GM19239 (cell line): ENCODE results near the gene GATD1.

Experiments used
- DNase-seq: peaks from one replicate; pipeline ENCODE4 v3.0.0; 2011; ENCODE audit warnings: low spot score; ENCODE audit not compliant: insufficient read length
- FAIRE-seq: peaks from 2 replicates; lab custom pipeline; 2011; peaks lifted over from hg19 to GRCh38; lab: Jason Lieb, UNC

GATD1 gene

DNA sequence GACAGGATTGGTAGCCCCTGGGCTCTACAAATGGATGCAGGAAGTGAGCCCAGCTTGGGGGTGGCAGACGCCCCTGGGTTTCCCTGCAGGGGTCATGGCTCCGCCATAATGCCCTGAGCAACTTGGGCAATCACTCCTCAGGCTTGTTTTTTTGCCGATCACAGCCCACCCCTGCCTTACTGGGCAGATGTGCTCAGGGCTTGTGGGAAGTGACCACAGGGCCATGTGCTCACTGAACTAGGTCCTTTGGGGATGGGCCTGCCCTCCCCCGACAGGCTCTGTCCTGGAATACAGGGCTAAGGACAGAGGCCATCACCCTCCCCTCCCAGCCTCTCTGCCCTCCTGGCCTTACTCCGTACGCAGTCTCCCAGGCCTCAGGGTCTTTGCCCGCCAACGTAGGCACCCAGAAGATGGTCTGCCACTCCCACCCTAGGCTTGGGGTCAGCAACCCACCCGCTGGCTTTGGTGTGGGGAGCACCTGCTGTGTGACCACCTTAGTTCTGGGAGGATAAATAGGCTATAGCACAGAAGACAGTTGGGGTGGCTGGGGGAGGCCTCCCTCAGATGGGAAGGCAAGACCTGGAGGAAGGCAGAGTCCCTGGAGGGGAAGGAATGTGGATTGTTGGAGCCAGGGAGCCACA lies 36.3 kb upstream of the GATD1 start:
- no peak for FAIRE-seq

DNA sequence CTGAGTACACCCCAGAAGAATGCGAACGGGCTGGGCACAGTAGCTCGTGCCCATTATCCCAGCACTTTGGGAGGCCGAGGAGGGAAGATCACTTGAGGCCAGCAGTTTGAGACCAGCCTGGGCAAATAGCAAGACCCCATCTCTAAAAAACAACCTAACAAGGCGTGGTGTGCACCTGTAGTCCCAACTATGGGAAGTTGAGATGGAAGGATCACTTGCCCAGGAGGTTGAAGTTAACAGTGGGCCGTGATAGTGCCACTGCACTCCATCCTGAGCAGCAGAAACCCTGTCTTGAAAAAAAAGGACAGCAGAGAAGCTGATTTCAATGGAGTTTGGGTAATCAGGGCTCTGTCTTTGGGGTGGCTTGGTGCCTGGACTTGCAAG lies 35.8 kb upstream of the GATD1 start:
- no peak for FAIRE-seq
- no peak for DNase-seq

More for the DNA sequence above, 36.3 kb upstream of the GATD1 start:
- DNase-seq: no peak

DNA sequence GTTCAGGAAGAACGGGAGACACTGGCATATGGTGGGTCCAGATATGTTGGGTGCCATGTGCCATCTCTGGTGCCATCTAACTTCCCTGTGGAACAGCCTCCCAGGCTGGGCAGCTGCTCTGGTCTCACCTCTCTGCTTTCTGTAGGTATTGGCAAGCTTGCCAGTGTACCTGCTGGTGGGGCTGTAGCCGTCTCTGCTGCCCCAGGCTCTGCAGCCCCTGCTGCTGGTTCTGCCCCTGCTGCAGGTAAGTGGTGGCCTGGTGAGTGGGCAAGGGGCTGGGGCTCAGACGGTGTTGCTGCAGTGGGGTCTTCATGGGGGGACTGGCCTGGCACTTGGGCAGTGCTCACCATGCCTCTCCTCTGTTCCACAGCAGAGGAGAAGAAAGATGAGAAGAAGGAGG lies 35.1 kb upstream of the GATD1 start:
- FAIRE-seq (no peak), DNase-seq (no peak)

DNA sequence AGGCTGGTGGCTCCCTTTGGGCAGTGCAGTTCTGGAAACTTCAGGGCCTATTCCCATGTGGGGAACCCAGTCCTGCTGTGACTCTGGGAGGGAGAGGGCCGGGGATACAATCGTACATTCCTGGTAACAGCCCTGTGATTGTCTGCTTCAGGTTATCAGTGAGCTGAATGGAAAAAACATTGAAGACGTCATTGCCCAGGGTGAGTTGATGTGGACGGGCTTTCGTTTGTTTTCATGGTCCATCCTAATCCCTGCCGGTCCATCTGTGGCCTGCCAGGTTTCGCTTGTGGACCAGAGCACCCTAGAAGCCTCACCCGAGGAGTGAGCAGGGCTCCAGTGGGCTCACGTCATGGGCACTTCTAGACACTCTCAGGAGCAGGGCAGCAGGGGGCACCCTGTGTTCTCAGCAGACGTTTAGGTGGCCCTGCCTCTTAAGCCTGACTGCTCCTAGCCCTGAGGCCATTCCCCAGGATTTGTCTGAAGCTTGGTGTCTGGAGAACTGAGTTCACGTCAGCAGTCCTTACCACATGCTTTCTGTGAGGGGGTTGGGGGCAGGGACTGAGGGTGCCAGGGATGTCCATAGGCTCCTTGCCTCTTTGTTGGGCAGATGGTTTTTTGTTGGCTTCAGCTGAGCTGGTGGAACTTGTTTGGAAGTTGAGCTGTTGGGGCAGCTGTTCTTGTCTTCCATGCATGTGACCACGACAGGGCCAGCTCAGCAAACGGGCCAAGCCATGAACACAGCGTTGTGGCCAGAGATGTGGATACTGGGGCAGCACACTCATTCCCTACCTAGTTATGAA lies 34.4 kb upstream of the GATD1 start:
- FAIRE-seq (no peak), DNase-seq (no peak)

DNA sequence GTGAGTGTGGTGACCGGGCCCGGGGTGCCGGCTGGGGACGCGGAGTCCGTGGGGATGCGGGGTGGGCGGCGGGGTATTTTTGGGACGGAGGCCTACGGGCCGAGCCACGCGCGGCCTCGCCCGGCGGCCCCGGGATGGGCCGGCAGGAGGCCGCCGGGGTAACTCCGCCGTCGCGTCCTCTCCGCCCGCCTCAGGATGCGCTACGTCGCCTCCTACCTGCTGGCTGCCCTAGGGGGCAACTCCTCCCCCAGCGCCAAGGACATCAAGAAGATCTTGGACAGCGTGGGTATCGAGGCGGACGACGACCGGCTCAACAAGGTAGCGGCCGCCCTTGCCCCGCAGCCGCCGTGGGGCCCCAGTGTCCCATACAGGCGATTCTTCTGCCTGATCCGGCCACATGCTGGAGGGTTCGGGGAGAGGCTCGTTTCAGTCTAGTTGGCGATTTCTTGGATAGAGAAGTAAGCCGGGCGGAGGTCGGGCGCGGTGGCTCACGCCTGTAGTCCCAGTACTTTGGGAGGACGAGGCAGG lies 32.8 kb upstream of the GATD1 start:
- no peak for DNase-seq
- FAIRE-seq: no peak

DNA sequence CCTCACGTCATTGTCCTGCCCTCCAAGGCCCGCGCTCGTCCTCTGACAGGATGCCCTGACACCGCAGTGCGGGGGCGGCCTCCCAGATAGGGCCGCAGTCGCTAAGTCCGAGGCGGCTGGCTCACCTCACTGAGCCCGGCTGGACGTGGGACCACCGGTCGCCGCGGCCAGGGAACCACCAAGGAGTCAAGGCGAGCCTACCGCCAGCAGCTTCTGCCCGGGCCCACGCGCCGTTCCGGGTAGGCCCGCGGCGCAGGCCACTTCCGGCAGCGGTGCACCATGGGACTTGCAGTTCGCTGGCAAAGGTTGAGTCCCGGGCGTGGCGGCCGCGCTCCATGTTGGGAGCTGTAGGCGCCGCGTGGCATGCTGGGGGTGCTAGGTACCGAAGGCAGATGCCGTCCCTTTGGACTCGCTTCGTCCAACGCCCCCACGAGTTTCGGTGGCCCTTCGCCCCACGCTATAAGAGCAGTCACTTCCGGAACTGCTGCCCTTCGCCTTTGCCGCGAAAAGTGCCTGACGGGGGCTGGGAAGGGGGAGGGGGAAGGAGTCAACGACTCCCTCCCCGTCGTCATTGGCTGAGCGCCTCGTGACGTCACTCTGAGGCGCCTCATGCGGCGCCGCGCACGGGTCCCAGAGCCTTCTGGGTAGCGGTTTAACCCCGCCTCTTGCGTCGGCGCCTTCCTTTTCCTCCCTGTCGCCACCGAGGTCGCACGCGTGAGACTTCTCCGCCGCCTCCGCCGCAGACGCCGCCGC lies 32.2 kb upstream of the GATD1 start, which contains the start of gene RPLP2:
RPLP2 (plus strand) TSS at position 681 of the 753 bp plus-strand sequence. CDS start 268 bp downstream, outside the sequence.
- peak; percentile 94 for DNase-seq
- FAIRE-seq: peak; percentile 96

DNA sequence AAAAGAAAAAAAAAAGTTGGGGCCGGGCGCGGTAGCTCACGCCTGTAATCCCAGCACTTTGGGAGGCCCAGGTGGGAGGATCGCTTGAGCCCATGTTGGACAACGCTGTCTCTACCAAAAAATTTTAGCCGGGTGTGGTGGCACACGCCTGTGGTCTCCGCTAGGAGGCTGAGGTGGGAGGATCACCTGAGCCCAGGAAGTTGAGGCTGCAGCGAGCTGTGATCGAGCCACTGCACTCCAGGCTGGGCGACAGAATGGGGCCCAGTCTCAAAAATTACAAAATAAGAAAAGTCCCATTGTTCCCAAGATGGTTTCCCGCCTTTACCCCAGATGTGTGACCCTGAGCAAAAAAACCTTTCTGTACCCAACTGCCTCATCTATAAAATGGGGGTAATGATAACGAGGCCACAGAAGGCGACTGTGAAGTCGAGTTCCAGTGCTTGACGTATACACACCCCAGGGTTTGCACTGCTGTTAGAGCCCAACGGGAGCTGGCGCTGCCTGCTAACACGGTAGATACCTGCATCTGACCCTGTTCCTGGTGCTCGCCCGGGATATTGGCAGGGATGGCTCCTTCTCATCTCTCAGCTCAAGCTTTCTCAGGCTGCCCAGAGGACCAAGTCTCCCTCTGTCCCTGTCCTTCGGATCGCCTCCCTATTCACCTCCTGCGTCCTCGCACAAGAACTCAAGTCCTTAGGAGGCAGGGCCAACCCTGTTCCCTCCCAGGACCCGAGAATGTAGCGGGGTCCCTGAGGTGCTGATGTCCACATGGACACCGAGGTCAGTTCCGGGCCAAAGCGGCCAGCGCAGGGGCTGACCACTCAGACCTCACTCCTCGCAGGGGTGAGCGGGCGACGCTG lies 31.4 kb upstream of the GATD1 start:
- DNase-seq (no peak), FAIRE-seq (peak; percentile 71)

DNA sequence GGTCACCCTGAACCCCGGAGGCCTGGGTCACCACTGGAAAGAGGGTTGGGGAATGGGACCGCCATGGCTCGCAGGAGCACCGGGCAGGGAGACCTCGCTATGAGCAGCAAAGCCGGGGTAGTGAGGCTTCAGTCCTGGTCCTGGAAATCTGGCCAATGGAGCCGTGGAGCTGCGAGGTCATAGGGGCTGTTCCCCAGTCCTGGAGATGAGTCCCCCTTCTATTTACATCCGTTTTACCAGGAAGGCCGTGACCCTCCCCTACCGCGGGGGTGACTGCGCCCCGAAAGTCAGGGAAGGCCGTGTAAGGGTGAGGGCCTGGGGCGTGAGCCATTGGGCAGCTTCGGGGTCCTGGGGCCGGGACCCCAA lies 27.3 kb upstream of the GATD1 start:
- DNase-seq: no peak
- no peak for FAIRE-seq

DNA sequence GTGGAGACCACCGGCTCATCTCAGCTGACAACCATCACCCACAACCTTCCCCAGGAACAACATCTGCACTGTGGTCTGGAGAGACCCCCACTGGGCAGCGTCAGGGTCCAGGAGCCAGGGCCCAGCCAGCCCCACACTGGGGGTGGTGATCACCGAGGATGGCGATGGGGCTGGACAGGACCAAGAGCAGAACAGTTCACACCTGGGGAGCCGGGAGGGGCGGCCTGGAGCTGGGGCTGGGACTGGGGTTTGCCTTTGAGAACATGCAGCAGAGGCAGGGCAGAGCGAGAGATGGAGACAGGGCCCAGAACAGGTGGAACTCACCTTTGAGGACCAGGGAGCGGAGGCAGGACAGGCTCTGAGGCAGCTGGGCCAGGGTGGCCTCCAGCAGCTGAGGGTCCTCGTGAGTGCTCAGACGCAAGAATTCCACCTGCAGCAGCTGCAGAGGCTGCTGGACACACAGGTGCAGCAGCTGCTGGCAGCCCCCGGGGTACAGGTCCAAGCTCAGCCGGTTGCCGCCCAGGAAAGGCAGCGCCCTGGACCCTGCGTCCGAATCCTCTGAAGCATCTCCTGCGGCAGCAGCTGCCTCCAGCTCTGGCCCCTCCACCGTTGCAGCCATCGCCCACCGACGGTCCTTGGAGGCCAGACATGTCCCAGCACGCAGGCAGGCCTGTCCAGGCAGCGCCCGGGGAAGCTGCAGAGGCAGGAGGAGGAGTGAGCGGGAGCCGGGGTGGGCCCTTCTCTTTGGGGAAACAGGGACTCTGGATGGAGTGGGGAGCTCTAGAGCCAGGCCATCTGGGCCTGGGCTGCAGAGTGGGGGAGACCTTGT lies 26.7 kb upstream of the GATD1 start:
- DNase-seq (no peak), FAIRE-seq (no peak)

DNA sequence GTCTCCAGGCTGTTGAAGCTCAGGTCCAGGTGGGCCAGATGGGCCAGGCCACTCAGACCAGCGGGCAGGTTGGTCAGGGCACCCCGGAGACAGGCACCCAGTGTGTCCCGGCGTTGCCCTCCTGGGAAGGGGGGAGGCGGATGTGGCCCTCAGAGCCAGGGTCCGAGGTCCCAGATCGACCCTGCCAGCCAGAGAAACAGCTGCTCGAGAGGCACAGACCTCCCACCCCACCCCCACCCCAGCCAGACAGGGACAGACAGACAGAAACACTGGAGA lies 26.1 kb upstream of the GATD1 start:
- FAIRE-seq: no peak
- no peak for DNase-seq

DNA sequence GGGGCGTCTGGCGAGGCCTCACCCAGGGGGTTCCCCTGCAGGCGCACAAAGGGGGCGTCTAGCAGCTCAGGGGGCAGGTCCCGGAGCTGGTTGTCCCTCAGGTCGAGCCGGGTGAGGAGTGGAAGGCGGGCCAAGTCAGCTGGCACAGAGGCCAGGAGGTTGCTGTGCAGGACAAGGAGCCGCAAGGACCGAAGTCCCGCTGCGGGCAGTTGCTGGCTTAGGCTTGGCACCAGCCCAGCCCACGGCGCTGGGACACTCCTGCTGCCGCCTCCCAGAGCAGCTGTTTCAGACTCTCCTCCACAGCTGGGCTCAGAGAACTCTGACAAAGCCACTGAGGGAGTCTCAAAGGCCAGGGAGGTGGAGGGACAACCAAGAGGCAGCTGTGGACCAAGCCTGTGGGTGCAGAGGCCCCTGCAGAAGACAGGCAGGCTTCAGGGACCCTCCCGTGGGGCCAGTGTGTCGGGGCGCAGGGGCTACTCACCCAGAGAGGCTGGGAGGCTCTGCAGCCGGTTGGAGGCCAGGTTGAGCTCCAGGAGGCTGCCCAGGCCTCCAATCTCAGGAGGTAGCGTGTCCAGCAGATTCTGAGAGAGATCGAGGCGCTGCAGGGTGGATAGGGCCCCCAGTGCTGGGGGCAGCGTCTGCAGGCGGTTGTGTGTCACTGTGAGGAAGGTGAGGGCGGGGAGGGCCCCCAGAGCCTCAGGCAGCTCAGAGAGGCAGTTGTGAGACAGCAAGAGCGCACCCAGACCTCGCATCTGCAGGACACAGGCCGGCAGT lies 25.6 kb upstream of the GATD1 start:
- DNase-seq: no peak
- no peak for FAIRE-seq

DNA sequence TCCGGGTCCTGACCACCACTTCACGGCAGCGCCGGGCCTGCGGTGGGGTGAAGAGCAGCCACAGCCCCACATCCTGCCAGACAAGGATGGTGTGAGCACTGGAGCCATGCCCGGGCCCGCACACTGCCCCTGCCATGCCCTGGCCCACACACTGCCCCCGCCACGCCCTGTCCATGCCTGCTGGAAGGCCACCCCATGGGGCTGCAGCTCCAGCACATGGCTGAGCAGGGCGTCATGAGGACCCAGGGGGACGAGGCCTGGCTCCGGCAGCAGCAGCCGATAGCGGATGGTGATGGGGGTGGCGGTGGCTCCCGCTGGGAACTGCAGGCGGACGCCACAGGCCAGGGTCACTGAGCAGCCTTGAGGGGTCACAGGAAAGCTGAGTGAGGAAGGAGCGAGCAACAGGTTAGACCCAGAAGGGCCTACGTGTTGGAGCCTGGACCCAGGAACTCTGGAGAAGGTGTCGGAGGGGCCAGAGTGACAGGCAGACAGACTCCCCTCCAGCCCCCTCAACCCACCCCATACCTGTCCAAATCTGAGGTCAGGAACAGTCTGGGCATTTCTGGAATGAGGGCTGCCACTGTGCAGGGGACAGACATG lies 24.8 kb upstream of the GATD1 start:
- FAIRE-seq: no peak
- DNase-seq: no peak

DNA sequence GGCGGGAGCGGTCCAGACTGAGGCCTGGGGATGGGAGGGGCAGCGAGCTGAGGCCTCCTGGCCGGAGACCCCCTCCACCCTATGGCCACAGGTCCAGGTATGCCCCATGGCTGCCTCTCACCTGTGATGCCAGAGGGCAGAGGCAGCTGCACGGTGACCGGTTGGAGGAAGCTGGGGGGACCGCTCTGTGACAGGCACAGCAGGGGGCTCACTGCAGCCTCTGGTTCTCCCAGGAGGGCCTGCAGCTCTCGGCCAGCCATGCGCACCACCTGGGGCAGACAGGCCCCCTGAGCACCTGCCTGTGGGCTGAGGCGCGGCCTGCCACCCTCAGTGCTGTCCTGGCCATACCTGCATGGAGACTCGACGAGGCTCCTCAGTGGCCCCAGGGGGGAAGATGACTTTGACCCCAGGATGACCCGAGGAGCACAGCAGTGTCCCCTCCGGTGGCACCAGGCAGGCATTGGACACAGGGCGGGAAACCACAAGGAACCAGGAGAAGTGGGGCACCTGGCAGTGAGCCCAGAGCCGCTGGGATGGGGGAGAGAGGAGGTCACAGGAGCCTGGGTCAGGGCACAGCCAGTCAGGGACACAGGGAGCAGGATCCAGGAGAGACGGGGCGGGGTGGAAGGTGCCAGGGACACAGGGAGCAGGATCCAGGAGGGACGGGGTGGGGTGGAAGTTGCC lies 24.0 kb upstream of the GATD1 start:
- FAIRE-seq: no peak
- DNase-seq: no peak

DNA sequence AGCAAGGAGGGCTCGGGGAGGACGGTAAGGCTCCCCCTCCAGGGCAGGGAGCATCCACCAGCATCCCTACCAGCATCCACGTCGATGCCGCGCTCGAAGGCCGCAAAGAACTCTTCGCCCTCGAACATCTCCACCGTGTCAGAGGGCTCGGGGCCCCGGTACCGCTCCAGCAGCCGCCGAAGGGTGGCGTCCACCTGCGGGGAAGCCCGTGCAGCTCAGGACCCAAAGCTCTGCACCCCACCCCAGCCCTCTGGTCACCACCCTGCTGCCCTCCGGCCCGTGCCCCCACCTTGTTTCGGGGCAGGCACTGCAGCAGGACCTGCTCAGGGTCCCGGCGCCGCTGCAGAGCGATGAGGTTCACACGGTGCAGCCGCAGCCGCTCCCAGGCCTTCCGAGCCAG lies 23.2 kb upstream of the GATD1 start:
- FAIRE-seq: no peak
- DNase-seq: no peak

DNA sequence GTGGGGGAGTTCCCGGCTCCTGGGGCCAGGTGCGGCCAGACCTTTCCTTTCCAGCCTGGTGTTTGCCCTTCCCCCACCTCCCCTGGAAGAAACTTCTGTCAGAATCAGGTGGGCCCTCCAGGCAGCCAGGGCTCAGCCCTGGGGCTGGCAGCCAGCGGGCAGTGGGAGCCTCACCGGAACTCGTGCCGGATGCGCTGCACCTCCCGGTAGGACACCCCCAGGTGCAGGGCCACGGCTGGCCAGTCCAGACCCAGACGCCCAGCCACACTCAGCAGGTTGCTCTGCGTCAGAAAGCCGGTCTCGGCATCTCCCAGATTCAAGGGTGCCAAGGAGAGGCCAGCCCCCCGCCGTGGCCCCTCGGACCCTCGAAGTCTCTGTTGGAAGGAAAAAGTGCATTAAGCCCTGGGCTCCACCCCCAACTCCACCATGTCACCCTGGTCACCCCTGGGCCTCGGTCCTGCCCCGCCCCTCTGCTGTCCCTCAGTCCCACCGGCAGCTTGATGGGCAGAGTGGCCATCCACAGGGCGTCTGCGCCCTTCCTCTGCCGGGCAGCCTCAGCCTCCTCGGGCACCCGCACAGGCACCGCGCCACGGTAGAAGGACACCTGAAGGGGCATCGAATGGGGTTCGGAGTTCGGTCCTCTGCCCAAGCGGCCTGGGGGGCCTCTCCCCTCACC lies 22.5 kb upstream of the GATD1 start:
- FAIRE-seq (no peak), DNase-seq (no peak)

DNA sequence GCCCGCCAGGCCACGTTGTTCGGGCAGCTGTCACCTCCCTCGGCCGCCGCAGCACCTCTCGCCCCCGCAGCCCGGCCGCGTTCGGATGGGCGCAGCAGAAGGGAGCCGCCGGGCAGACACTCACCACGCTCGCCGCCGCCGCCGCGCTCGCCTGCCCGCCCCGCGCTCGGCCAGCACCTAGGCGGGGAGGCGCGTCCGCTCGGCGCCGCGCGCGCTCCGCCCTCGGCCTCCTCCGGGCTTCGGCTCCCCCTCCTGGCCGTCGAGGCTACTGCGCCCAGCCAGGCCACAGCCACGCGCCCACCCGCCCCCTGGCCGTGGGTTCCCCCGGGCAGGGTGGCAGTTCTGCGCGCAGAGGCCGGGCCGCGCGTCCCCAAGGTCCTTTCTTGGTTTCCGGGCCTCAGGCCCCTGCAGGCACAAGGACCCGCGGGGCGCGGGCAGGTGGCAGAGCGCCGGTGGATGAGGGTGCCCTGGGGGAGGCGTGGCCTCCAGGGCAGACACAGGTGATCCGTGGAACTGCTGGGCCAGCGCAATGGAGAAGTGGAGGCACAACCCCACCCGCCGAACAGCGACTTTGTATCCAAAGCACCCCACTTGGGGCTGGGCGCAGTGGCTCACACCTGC lies 20.9 kb upstream of the GATD1 start, which contains the start of gene SLC25A22:
SLC25A22 (minus strand) TSS at position 189 of the 621 bp plus-strand sequence. CDS start 3,275 bp downstream, outside the sequence.
- FAIRE-seq: peak; percentile 93

More for the DNA sequence above, 20.9 kb upstream of the GATD1 start, which contains the start of gene SLC25A22:
- DNase-seq: peak; percentile 97
